GM03348 (cell line): ENCODE measurements around the gene DLG5.
"Not testable (repeated sequence)": the region's sequence is repeated elsewhere in the genome, so short reads cannot be mapped to it uniquely, and the experiment has no call there.

Experiments used
- DNase-seq: peaks from one replicate; pipeline ENCODE4 v3.0.0; 2012; ENCODE audit warnings: low spot score

Gene DLG5

GRCh38 chr10:77794256-77795142 is 132.1 kb downstream of the DLG5 start:
- DNase-seq = no peak

DNA sequence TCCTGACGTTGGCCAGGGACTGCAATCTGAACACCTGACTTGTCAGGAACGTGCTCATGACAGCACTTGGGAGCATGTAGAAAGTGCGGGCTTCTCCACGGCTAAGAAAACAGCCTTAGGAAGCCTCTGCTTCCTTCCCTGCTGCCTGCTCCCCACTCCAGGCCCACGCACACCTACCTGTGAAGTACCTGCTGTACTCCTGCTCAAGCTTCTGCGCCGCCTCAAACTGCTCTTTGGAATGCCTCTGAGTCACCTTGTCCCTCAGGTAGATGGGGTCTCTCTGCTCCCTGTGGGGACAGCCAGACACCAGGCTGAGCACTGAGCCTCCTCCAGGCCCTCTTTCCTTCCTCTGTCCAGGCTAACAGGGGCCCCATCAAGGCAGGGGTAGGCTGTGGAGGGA is 132.7 kb downstream of the DLG5 start:
- DNase-seq = no peak

DNA sequence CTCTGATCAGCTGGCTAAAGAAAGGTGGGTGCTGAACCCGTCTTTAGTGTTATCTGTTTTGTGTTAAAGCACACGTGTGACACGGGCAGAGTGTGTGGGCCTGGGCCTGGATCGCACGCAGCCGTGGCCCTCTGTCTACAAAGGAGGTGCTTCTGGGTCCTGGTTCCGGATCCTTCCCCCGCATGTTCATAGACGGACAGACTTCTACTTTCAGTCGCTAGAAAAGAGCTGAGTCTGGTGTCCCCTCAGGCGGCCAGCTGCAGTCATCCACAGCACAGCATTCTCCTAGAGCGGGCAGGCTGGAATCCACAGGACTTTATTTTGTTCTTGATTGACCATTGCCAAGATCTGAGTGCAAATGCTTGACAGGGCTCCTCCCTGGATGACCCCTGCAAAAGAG is 134.4 kb downstream of the DLG5 start:
- no peak for DNase-seq

DNA sequence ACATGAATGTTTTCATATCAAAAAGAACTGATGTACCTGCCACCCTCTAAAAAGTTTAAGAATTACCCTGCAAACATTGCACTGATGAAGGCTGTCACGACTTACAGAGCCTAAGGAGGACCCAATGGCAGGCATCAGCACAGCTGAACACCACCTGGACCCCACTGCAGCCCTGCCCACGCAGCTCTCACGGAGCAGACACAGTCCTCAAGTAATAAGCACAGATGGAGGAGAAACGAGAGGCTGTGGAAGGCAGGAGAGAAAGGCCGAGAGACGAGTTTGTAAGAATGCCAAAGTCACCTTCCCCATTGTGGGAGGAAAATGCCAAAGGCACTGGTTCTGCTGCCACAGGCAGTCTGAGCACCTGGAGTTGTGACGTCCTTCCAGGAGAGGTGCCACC is 135.0 kb downstream of the DLG5 start:
- no peak for DNase-seq

GRCh38 chr10:77789861-77790260 is 136.7 kb downstream of the DLG5 start:
- no peak for DNase-seq

GRCh38 chr10:77789016-77789415 is 137.5 kb downstream of the DLG5 start:
- DNase-seq = no peak

DNA sequence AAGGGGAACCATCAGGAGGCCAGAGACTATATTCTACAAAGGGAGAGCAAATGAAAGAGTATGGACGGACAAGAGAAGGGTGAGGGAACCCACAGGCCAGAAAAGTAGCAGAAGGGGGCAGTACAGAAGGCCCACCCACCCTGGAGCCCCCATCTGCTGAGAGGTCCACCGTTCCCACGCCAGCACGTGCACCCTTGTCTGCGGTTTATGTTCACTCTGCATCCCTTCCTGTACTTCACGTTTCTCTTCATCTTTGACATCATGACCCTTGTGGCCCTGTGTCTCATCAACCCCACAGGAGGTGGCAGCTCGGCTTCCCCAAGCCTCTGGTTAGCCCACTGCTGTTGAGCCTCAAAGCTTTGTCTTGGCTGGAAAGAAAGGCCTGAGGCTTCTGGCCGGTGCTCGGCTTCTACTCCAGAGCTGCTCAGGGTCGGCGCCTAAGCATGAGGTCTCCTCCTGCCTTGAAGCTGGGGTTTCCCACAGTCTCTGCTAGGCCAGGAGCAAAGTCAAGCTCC is 138.0 kb downstream of the DLG5 start:
- no peak for DNase-seq

DNA sequence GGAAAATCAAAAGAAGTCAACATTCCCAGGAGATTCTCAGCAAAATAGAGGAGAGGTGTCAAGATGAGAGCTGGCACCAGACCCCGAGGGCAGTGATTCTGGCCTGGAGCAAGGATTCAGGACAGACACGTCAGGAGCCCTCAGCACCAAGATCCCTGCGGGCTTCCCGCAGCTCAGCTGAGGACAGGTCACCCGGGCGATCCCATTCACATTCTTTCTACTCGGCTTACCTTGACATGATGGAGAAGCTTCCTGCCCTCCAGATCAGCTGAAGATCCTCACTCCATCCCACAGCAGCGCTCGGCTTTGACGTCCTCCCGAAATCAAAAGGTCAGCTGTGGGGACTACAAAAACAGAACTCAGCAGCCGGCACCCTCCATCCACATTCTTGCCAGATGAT is 139.1 kb downstream of the DLG5 start:
- no peak for DNase-seq

DNA sequence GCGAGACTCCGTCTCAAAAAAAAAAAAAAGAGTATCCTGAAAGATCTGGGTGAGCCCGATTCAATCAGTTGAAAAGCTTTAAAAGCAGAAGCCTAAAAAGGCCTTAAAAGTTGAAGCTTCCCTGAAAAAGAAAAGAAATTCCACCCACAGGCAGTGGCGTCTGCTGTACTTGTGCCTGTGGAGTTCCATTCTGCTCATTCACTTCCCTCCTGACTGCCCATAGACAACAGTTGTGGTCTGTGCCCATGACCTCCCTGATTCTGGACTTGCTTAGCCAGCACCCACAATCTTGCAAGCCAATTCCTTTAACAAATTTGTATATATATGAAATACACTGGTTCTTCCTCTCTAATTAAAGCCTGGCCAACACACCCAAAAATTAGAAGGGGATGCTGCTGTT is 141.7 kb downstream of the DLG5 start:
- DNase-seq = peak; percentile 88

DNA sequence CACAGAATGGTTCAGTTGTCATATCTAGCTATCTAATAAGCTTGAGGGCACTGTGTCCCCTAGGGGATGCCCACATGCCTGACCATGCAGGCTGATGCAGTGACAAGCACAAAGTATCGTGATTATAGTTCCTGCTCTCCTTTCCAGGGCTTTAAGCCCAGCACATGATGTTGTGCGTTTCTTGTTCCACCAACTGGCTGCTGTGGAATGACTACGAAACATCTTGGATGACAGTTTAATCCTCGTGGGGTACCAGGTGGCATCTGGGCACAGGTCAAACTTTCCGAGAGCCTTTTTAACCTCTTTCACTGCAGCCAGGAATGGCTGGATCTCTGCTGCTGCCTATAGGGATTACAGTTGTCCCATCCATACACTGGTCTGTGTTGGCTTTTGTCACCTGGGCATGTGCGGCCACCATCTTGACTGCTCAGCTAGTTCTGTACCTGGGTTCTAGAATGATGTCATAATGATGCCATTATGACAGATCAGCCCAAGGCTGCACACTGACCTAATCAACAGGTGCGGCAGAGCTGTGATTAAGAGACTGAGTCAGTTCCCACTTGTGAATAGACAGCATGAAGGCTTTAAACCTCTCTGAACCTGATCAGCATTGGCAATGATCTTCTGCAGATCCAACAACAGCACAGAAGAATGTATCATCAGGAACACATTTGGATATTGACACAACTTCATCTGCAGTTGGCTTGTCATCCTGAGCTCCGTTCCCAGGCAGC is 144.1 kb downstream of the DLG5 start:
- no peak for DNase-seq

GRCh38 chr10:77781451-77782327 is 144.9 kb downstream of the DLG5 start:
- no peak for DNase-seq

DNA sequence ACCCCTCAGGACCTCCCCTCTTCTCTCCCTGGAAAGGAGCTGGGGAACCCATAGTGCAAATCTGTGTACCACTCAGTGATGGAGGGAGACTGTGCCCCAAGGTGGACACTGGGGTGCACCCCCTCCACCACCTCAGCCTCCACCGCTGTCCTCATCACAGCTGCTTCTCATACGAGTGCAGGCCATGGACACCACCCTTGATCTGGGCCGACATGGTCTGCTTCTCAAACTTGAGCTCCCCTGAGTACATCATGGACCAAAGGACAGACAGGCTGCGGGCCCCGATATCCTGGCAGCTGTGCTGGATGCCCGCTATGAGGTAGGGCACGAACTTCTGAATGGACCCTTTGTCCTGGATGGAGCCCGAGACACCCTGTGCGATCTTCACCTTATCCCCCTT is 146.4 kb downstream of the DLG5 start:
- no peak for DNase-seq

- DNase-seq = no peak
Observed at GRCh38 chr10:77776487-77776886, 150.1 kb downstream of the DLG5 start.

DNA sequence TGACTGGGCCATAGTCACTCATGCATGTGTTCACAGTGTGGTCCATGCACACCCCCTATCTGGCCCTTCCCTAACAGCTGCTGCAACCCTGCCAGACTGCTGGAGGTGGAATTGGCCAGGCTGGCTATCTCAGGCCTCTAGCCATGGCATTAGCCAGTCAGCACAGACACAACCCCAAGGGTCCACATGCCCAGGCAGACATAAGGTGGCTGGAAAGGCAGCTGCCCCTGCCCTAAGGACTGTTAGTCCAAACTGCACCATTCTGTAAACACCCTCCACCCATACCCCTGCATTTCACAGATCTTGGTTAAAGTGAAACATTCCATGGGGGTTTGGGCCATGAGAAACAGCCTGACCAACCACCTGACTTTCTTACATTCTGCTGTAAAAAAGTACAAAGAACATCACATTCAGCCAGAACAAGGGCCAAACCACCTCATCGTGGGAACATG is 151.6 kb downstream of the DLG5 start:
- no peak for DNase-seq

DNA sequence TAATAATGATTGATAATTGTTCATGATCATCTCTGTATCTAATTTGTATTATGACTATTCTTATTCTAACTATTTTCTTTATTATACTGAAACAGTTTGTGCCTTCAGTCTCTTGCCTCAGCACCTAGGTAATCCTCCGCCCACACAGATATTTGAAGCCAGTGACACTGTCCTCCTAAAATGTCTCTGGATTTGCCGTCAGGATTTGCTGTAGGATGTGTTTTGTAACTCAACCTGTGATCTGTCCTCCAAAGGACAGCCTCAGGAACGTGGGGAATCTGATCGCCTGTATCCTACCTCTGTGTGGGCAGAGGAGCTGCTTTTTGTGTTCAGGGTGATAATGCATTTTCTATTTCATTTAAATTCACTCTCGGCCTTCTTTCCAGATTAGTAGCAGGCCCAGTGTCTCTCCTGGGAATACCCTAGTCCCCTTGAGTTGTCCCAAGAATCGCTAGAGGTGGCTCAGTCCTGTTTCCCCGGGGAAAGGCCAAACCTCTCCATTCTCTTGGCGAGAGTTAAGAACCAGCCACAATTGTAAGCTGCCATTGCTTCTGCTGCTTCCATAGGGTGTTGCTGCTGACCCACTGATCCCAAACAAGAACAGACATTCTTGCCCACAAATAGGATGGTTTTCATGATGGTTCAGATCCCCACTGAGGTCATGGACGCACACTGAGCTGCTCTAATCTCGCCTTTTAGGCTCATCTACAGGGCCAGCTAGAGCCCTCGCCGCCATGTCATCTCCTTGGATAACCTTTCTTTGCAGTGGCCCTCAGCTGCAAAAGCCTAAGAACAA is 152.7 kb downstream of the DLG5 start:
- no peak for DNase-seq

DNA sequence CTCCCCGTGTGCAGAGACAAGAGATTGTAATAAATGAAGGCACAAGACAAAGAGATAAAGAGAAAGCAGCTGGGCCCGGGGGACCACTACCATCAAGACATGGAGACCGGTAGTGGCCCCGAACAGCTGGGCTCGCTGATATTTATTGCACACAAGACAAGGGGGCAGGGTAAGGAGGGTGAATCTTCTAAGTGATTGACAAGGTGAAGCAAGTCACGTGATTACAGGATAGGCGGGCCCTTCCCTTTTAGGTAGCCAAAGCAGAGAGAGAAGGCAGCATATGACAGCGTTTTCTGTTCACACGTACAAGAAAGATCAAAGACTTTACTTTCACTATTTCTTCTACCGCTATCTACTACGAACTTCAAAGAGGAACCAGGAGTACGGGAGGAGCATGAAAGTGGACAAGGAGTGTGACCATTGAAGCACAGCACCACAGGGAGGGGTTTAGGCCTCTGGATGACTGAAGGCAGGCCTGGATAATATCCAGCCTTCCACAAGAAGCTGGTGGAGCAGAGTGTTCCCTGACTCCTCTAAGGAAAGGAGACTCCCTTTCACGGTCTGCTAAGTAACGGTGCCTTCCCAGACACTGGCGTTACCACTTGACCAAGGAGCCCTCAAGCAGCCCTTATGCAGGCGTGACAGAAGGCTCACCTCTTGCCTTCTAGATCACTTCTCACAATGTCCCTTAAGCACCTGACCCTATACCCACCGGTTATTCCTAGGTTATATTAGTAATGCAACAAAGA is 153.5 kb downstream of the DLG5 start:
- DNase-seq = not testable (repeated sequence)

GRCh38 chr10:77771851-77772250 is 154.7 kb downstream of the DLG5 start:
- DNase-seq = no peak

DNA sequence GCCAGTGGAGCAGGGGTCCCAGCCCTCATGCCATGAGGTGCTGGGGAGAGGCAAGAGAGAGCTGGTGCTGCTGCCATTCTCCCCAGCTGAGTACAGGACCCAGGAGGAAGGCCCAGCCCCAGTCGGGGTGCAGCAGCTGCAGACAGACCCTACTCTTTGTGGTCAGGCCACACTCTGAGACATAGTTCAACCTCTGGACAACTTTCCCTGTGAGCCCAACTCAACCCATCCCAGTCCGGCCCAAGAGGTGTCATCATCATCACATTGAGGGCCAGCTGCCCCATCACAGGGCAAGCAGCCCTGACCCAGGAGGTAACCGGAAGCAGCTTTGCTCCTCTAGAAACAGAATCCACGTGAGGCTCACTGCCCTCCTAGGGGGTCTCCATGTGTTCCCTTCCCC is 155.1 kb downstream of the DLG5 start:
- no peak for DNase-seq

- no peak for DNase-seq
Observed at GRCh38 chr10:77770868-77771175, 155.7 kb downstream of the DLG5 start.

- no peak for DNase-seq
Observed at GRCh38 chr10:77770081-77770867, 156.3 kb downstream of the DLG5 start.
